Right lobe of liver (tissue), 6 donors: ENCODE measurements around the gene RGS9BP. TPM values are rescaled to one million over a fixed set of nuclear protein-coding genes. Genes with fewer than 3 reads are reported as not detected.
"Not testable (repeated sequence)": the region's sequence is repeated elsewhere in the genome, so short reads cannot be mapped to it uniquely, and the experiment has no call there.

Experiments used
- ATAC-seq, 4 donors: fragments of 200-7000 bp; cut with Tn5 transposase; one replicate each; pipeline ENCODE4 v1.9.1; 2020; ENCODE audit warnings: mild to moderate bottlenecking in 4 of 4, moderate library complexity in 4 of 4
- DNase-seq, 3 donors: peaks; one replicate each; pipeline ENCODE4 v3.0.0-alpha.2; 2020
- H3K27ac ChIP-seq, 3 donors: fragments of 200-600 bp; one replicate each; pipeline ENCODE4 v1.8.0; 2022
- H3K27me3 ChIP-seq, 2 donors: fragments of 200-600 bp; one replicate each; pipeline ENCODE4 v1.8.0; 2022
- H3K36me3 ChIP-seq, 4 donors: fragments of 200-600 bp; sonication (generic) in 1 of 4; one replicate each; pipeline versions ENCODE4 v1.5.1 to v1.8.0; 2017 to 2022; ENCODE audit warnings: control low read depth in 1 of 4
- H3K4me1 ChIP-seq, 4 donors: fragments of 200-600 bp; sonication (generic) in 1 of 4; one replicate each; pipeline versions ENCODE4 v1.5.1 to v1.8.0; 2017 to 2022; ENCODE audit warnings: control low read depth in 1 of 4
- H3K4me3 ChIP-seq, 3 donors: fragments of 200-600 bp; one replicate each; pipeline ENCODE4 v1.8.0; 2022
- H3K9me3 ChIP-seq, 4 donors: fragments of 200-600 bp; sonication (generic) in 1 of 4; one replicate each; pipeline versions ENCODE4 v1.5.1 to v1.8.0; 2017 to 2022; ENCODE audit warnings: control low read depth in 1 of 4
- POLR2A ChIP-seq: fragments of 450-650 bp; IDR thresholded peaks from one replicate; pipeline ENCODE4 v1.6.1; 2017; ENCODE audit warnings: antibody characterized with exemption, mild to moderate bottlenecking
- WGBS: methylation state at CpG from one replicate; pipeline ENCODE4 v1.1.6; 2018; ENCODE audit warnings: low coverage, low lambda C conversion rate; ENCODE audit not compliant: insufficient coverage; ENCODE audit errors: missing lambda C conversion rate; 5-methylcytosine and 5-hydroxymethylcytosine counted together
- intact Hi-C, 2 donors: fragments of 100-400 bp; cut with DNase I; formaldehyde crosslinking; loops; one replicate each; pipeline versions ENCODE4 v1.11.2 to v1.14.1; 2022
- total RNA-seq, 6 experiments: library from RNA; depleted of rRNA in 2 of 6; stranded (reverse); fragments of >200 nt in 2 of 6; fragmentation: NEBNext Ultra II Directional in 3 of 6; extraction: Animal tissue kit (Norgen Biotek cat#: 25700) in 3 of 6; gene quantifications; one replicate each; pipeline versions ENCODE4 v1.1.0 to v1.2.4, GENCODE V29; 2016 to 2023
- TF ChIP-seq, protein P1 (sequence below), 4 donors: fragments of 200-600 bp in 3 of 4; fragments of 450-650 bp in 1 of 4; IDR thresholded peaks; one replicate each; pipeline versions ENCODE4 v1.5.1 to v1.8.0; 2016 to 2022; ENCODE audit warnings: antibody characterized with exemption in 4 of 4, mild to moderate bottlenecking in 2 of 4
- donor health status: DM: no; HTN: yes; CAD: no.
- donor health status: DM: no; HTN: no; CAD: no.
- donor health status: DM: no; HTN: no; CAD: no.
- donor health status: DM: no; HTN: yes; CAD: no.
- donor health status: DM: no; HTN: yes; CAD: no.

Gene RGS9BP
- total RNA-seq, 6 experiments from 2014 or later = 0.11 TPM; not detected in 5

DNA sequence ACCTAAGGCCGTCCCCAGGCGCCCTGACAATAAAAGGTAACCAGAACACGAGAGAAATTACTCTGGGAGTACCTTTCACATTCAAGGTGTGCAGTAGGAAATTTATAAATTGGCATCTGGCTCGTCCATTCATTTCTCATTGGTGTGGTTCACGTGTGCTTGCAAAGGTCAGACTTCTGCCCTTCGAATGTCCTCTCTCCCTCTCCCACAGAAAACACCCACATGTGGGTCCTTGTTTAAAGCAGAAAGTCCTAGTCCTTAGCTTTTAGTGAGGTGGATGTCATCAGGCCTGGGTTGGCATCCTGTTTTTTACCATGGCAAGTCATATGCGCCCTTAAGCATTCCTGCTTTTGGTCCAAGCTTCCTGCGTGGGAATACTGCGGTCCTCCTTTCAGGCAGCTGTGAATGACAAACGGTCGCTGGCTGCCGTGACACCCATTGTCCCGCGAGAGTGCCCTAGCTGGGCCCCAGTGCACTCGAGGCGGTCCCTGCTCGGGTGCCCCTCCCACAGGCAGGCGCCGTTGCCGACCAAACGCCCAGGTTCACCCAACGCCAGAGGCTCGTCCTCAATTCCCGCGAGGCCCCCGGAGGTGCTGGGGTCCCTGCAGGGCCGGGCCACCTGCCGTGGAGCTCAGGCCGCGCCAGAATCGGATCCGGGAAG, 15.8 kb downstream of the RGS9BP start, which contains the start of gene NUDT19:
TSS of gene NUDT19 (plus strand) at position 531 of the 661 bp plus-strand sequence. CDS start 140 bp downstream, outside the sequence.
- WGBS = 1% methylated on average over 13 of the region's 32 CpGs
- TF ChIP-seq, protein P1, sequence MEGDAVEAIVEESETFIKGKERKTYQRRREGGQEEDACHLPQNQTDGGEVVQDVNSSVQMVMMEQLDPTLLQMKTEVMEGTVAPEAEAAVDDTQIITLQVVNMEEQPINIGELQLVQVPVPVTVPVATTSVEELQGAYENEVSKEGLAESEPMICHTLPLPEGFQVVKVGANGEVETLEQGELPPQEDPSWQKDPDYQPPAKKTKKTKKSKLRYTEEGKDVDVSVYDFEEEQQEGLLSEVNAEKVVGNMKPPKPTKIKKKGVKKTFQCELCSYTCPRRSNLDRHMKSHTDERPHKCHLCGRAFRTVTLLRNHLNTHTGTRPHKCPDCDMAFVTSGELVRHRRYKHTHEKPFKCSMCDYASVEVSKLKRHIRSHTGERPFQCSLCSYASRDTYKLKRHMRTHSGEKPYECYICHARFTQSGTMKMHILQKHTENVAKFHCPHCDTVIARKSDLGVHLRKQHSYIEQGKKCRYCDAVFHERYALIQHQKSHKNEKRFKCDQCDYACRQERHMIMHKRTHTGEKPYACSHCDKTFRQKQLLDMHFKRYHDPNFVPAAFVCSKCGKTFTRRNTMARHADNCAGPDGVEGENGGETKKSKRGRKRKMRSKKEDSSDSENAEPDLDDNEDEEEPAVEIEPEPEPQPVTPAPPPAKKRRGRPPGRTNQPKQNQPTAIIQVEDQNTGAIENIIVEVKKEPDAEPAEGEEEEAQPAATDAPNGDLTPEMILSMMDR (IDR thresholded peaks at IDR 0.05) = no peak
- TF ChIP-seq POLR2A = peak; percentile 81
- Histone ChIP-seq H3K4me3 (peak within 1 kb of the TSS; percentile 67 to 70 (median 68)), H3K27me3 (no peaks in the 10 kb centered on the region), H3K27ac (peak within 1 kb of the TSS; percentile 65 to 80 (median 67)), H3K36me3 (no peaks in the 10 kb centered on the region), H3K9me3 (no peaks in the 10 kb centered on the region), H3K4me1 (peaks cover 0 to 47% (median 13%) of the 10 kb centered on the region in 4 donors)
- intact Hi-C loops = no loop called here
- ATAC-seq = peak; percentile 97
- DNase-seq = peak; percentile 86 to 91 (median 90)

DNA sequence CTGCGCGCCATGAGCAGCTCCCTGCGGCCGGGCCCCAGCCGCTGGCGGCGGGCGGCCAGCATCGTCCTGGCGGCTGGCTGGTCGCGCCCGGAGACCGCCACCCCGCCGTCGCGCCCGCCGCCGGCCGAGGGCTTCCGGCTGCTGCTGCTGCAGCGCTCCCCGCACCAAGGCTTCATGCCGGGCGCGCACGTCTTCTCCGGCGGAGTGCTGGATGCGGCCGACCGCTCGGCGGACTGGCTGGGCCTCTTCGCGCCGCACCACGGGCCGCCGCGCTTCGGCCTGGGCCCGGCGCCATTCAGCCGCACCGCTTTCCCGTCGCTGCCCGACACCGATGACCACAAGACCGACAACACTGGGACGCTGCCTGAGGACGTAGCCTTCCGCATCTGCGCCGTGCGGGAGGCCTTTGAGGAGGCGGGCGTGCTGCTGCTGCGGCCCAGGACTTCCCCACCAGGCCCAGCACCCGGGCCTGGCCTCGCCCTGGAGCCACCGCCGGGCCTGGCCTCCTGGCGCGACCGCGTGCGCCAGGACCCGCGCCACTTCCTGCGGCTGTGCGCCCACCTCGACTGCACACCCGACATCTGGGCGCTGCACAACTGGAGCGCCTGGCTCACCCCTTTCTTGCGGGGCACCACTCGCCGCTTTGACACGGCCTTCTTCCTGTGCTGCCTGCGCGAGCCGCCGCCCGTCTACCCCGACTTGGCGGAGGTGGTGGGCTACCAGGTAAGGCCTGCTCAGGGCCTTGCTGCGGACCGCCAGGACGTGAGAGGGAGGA, 16.5 kb downstream of the RGS9BP start:
- H3K4me1 ChIP-seq = peaks cover 0 to 54% (median 17%) of the 10 kb centered on the region in 4 donors
- no peaks in the 10 kb centered on the region for H3K27me3 ChIP-seq
- no peaks in the 10 kb centered on the region for H3K9me3 ChIP-seq
- H3K36me3 ChIP-seq = no peaks in the 10 kb centered on the region
- intact Hi-C loops = no loop called here
- peak overlapping the region; percentile 65 to 80 (median 67) for H3K27ac ChIP-seq
- TF ChIP-seq, protein P1 (IDR thresholded peaks at IDR 0.05) = no peak
- TF ChIP-seq POLR2A = peak; percentile 31
- ATAC-seq (peak; percentile 57 to 71 (median 67)), DNase-seq (peak; percentile 63 to 74 (median 72))
- peak overlapping the region; percentile 67 to 70 (median 68) for H3K4me3 ChIP-seq
- 5% methylated on average over 29 of the region's 93 CpGs for WGBS

DNA sequence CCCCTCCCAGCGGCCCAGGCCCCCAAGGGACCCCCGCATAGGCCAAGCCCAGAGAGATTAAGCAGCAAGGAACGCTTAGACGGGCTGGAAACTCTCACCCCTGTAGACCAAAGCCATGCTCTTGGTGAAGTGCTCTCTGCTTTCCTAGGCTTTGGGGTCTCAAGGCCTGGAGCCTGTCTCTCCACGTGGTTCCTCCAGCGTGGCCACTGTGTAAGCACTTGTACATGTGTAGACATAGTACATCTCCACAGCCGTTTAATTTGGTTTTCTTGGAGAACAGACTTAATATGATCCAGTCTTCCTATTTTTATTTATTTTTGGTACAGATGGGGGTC, 17.0 kb downstream of the RGS9BP start:
- H3K36me3 ChIP-seq = no peaks in the 10 kb centered on the region
- peak overlapping the region in 2 of 3 donors; percentile 65 to 80 for H3K27ac ChIP-seq
- H3K4me1 ChIP-seq = peaks cover 0 to 58% (median 19%) of the 10 kb centered on the region in 4 donors
- H3K4me3 ChIP-seq = peak overlapping the region; percentile 67 to 70 (median 68)
- H3K9me3 ChIP-seq = no peaks in the 10 kb centered on the region
- no peak for TF ChIP-seq POLR2A
- TF ChIP-seq, protein P1 (IDR thresholded peaks at IDR 0.05) = no peak
- WGBS = no CpG with 5 or more reads among the region's 7 CpGs
- intact Hi-C loops = no loop called here
- no peaks in the 10 kb centered on the region for H3K27me3 ChIP-seq
- no peak for DNase-seq
- no peak for ATAC-seq

DNA sequence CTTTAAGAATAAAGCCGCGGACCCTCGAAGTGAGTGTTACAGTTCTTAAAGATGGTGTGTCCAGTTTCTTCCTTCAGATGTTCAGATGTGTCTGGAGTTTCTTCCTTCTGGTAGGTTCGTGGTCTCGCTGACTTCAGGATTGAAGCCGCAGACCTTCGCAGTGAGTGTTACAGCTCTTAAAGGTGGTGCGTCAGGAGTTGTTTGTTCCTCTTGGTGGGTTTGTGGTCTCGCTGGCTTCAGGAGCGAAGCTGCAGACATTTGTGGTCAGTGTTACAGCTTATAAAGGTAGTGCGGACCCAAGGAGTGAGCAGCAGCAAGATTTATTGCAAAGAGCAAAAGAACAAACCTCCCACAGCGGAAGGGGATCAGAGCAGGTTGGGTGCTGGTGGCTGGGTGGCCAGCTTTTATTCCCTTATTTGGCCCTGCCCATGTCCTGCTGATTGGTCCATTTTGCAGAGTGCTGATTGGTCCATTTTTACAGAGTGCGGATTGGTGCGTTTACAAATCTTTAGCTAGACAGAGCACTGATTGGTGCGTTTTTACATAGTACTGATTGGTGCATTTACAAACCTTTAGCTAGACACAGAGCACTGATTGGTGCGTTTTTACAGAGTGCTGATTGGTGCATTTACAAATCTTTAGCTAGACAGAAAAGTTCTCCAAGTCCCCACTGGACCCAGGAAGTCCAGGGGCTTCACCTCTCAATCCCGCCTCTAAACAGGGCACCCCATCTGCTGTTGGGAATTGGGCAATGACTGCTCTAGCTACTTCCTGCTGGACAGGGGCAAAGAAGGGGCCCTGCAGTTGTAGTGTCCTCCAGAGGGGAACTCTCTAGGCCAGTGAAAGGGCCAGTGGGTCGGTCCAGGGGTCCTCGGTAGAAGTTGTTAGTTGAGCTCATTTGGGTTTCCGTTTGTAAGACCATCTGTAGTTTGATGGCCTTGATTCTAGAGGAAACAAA, 17.8 kb downstream of the RGS9BP start:
- H3K27ac ChIP-seq = peak overlapping the region in 1 of 3 donors; percentile 18
- H3K9me3 ChIP-seq, DNase-seq, ATAC-seq, H3K27me3 ChIP-seq, intact Hi-C loops, H3K36me3 ChIP-seq: not testable (repeated sequence)
- 67% methylated on average over 9 of the region's 20 CpGs for WGBS
- peak overlapping the region; percentile 67 to 70 (median 68) for H3K4me3 ChIP-seq
- peaks cover 0 to 58% (median 19%) of the 10 kb centered on the region in 4 donors for H3K4me1 ChIP-seq

DNA sequence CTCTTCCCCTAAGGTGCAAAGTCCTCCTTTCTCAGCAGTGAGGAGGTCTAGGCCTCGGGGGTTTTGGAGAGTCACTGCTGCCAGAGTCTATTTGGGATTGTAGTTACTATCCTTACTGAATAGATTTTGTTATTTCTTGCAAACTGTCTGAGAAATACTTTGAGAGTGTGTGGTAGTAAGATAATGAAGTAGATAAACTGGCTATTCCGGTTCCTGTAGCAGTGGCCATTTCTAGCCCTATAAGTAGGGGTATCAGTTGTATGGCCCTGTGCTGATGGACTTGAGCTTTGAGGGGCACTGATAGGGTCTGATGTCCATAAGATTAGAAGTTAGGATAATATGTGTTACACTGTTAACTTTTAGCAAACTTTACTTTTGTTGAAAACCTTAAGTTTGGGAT, 18.7 kb downstream of the RGS9BP start:
- 37% methylated on average over 2 of the region's 2 CpGs for WGBS
- Histone ChIP-seq H3K4me1 (peaks cover 0 to 58% (median 19%) of the 10 kb centered on the region in 4 donors), H3K27ac (peak overlapping the region in 1 of 3 donors; percentile 18)
- H3K27me3 ChIP-seq, H3K36me3 ChIP-seq, intact Hi-C loops, H3K9me3 ChIP-seq, H3K4me3 ChIP-seq, ATAC-seq, DNase-seq: not testable (repeated sequence)

DNA sequence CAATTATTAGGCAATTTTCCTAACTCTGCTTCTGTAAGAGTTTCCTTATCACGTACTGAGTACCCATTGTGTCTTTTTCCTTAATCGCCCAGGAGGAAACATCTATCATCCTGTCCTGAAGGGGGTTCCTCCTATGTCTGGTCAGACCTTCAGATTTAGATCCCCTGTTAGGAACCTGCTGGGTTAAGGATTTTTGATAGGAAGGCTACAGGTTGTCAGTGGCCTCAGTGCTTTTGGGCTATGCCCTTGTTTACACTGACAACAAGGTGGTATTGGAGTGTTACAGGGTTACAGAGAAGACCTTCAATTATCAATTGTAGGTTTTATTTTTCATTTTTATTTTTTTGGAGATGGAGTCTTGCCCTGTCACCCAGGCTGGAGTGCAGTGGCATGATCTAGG, 19.2 kb downstream of the RGS9BP start:
- H3K4me3 ChIP-seq, H3K9me3 ChIP-seq, ATAC-seq, DNase-seq, intact Hi-C loops, H3K27ac ChIP-seq, H3K36me3 ChIP-seq, H3K27me3 ChIP-seq: not testable (repeated sequence)
- WGBS = 26% methylated on average over 2 of the region's 2 CpGs
- H3K4me1 ChIP-seq = peaks cover 0 to 58% (median 19%) of the 10 kb centered on the region in 4 donors

DNA sequence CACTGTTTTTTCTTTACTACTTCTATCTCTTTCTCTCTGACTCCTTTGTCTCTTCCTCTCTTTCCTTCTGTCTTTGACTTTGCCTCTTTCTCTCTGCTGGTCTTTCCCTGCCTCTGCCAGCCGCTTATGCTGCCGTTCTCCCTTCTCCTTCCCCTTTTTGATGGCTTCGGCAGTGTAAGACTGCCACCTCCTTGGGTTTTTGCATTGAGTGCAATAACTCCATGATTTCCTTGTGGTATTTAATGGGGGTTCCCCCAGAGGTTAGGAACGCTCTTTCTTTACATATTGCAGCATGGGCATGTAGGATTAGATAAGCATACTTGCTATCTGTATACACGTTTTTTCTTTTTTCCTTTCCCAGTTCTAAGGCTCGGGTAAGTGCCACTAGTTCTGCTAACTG, 19.9 kb downstream of the RGS9BP start:
- WGBS = 78% methylated on average over 6 of the region's 6 CpGs
- H3K36me3 ChIP-seq, DNase-seq, H3K27me3 ChIP-seq, ATAC-seq, H3K27ac ChIP-seq, H3K9me3 ChIP-seq, H3K4me3 ChIP-seq, intact Hi-C loops: not testable (repeated sequence)
- peaks cover 0 to 58% (median 19%) of the 10 kb centered on the region in 4 donors for H3K4me1 ChIP-seq
